ENCODE measurements around the gene EIF5AL1. TPM values are rescaled to one million over a fixed set of nuclear protein-coding genes. Genes with fewer than 3 reads are reported as not detected.

EIF5AL1 gene
- polyA plus RNA-seq, 2 donors, result 1.0 to 1.1 TPM

Other genes starting within 250 kb of the EIF5AL1 start
- 10 to 100 TPM; 38.4 to 57.4 TPM for gene PPIF, start 165.1 kb upstream of the EIF5AL1 start, polyA plus RNA-seq
- gene ZCCHC24, start 66.9 kb upstream of the EIF5AL1 start, polyA plus RNA-seq, result 1 to 10 TPM; 3.3 to 6.5 TPM
- gene SFTPA2, start 47.9 kb downstream of the EIF5AL1 start, polyA plus RNA-seq, result 1 to 10 TPM in 1 of 2 donors, under 1 TPM in 1; 0.38 to 1.4 TPM
- under 1 TPM; 0.29 to 0.57 TPM for gene SFTPA1, start 98.4 kb downstream of the EIF5AL1 start, polyA plus RNA-seq
- 1 to 10 TPM in 1 of 2 donors, under 1 TPM in 1; 0.22 to 1.5 TPM for gene NUTM2B, start 190.7 kb downstream of the EIF5AL1 start, polyA plus RNA-seq

All from esophagus (tissue), 2 donors.